GM21786 (cell line): ENCODE data around the gene ASPSCR1.

Experiments used
- ATAC-seq: cut with Tn5 transposase; IDR thresholded peaks from one replicate; pipeline ENCODE4 v1.9.1; 2021; ENCODE audit not compliant: unreplicated experiment

The ASPSCR1 gene

GRCh38 chr17:81958633-81959342, 18.6 kb upstream of the ASPSCR1 start:
- ATAC-seq = no peak

- no peak for ATAC-seq
Measured at GRCh38 chr17:81959362-81960129, 17.9 kb upstream of the ASPSCR1 start.

- ATAC-seq = no peak
Measured at GRCh38 chr17:81960130-81960958, 17.1 kb upstream of the ASPSCR1 start.

- no peak for ATAC-seq
Measured at GRCh38 chr17:81961087-81961511, 16.3 kb upstream of the ASPSCR1 start, which contains the start of gene NOTUM. Gene NOTUM (minus strand): TSS chr17:81961187. CDS start chr17:81960909, 278 bp downstream.

GRCh38 chr17:81961521-81962498, 15.6 kb upstream of the ASPSCR1 start:
- no peak for ATAC-seq

GRCh38 chr17:81962499-81963441, 14.7 kb upstream of the ASPSCR1 start:
- no peak for ATAC-seq

- ATAC-seq = no peak
Measured at GRCh38 chr17:81964081-81964849, 13.2 kb upstream of the ASPSCR1 start.

- ATAC-seq = no peak
Measured at GRCh38 chr17:81966343-81967243, 10.8 kb upstream of the ASPSCR1 start.

- ATAC-seq = no peak
Measured at GRCh38 chr17:81967244-81967532, 10.2 kb upstream of the ASPSCR1 start.

- no peak for ATAC-seq
Measured at GRCh38 chr17:81967533-81968395, 9.7 kb upstream of the ASPSCR1 start.

GRCh38 chr17:81968396-81968745, 9.1 kb upstream of the ASPSCR1 start:
- ATAC-seq = no peak

- ATAC-seq = no peak
Measured at GRCh38 chr17:81968850-81969812, 8.3 kb upstream of the ASPSCR1 start.

- no peak for ATAC-seq
Measured at GRCh38 chr17:81973432-81973831, 4.0 kb upstream of the ASPSCR1 start.

- ATAC-seq = no peak
Measured at GRCh38 chr17:81976332-81977210, 858 bp upstream of the ASPSCR1 start.
